HG03565 (cell line): ENCODE measurements around the gene RHBDL1.

ENCODE experiments used
- ATAC-seq: cut with Tn5 transposase; IDR thresholded peaks from one replicate; pipeline ENCODE4 v1.9.1; 2021; ENCODE audit warnings: mild to moderate bottlenecking, moderate library complexity; ENCODE audit not compliant: unreplicated experiment

RHBDL1 gene

GRCh38 chr16:672371-672770, 3.1 kb upstream of the RHBDL1 start:
- no peak for ATAC-seq

GRCh38 chr16:672851-673250, 2.6 kb upstream of the RHBDL1 start:
- no peak for ATAC-seq

GRCh38 chr16:673399-673991, 2.0 kb upstream of the RHBDL1 start:
- no peak for ATAC-seq

GRCh38 chr16:674214-674881, 1.1 kb upstream of the RHBDL1 start:
- ATAC-seq = no peak

GRCh38 chr16:675884-676564, 553 bp downstream of the RHBDL1 start:
- ATAC-seq = no peak

- no peak for ATAC-seq
These were observed 1.1 kb downstream of the RHBDL1 start for GRCh38 chr16:676565-676902.

- no peak for ATAC-seq
These were observed 1.4 kb downstream of the RHBDL1 start for GRCh38 chr16:676913-677312.

- ATAC-seq = no peak
These were observed 2.1 kb downstream of the RHBDL1 start for GRCh38 chr16:677316-678190.

GRCh38 chr16:678209-678857, 2.9 kb downstream of the RHBDL1 start:
- no peak for ATAC-seq

GRCh38 chr16:678858-679813, 3.7 kb downstream of the RHBDL1 start:
- ATAC-seq = no peak

GRCh38 chr16:679814-680624, 4.5 kb downstream of the RHBDL1 start, which contains the start of gene STUB1:
Gene STUB1, plus strand, starts transcription at chr16:680410. Its CDS starts 116 bp downstream, at chr16:680526.
- ATAC-seq = peak; percentile 21

- ATAC-seq = no peak
These were observed 5.1 kb downstream of the RHBDL1 start for GRCh38 chr16:680625-680945.

- no peak for ATAC-seq
These were observed 5.7 kb downstream of the RHBDL1 start for GRCh38 chr16:680967-681745.

GRCh38 chr16:681746-682427, 6.4 kb downstream of the RHBDL1 start:
- ATAC-seq = no peak

- ATAC-seq = no peak
These were observed 7.3 kb downstream of the RHBDL1 start for GRCh38 chr16:682493-683395.

GRCh38 chr16:683396-684070, 8.1 kb downstream of the RHBDL1 start:
- ATAC-seq = no peak
